HEK293 (cell line): Measurements from ENCODE around the gene IPO13.

Source experiments
- HOXA7 ChIP-seq: sonication (generic); formaldehyde crosslinking; IDR thresholded peaks from 2 replicates; pipeline ENCODE4 v1.8.1; 2022; ENCODE audit warnings: missing genetic modification reagents, borderline replicate concordance
- KLF16 ChIP-seq: fragments of 450-650 bp; formaldehyde crosslinking; IDR thresholded peaks from 2 replicates; pipeline ENCODE4 v1.5.1; 2017; ENCODE audit warnings: missing biosample characterization, missing genetic modification characterization
- PRDM1 ChIP-seq: fragments of 450-650 bp; formaldehyde crosslinking; IDR thresholded peaks from 2 replicates; pipeline ENCODE4; 2016; ENCODE audit warnings: missing biosample characterization, missing genetic modification characterization
- SP2 ChIP-seq: fragments of 450-650 bp; formaldehyde crosslinking; IDR thresholded peaks from 2 replicates; pipeline ENCODE4 v1.5.1; 2016; ENCODE audit warnings: missing biosample characterization, missing genetic modification characterization
- SP3 ChIP-seq: fragments of 450-650 bp; formaldehyde crosslinking; IDR thresholded peaks from 2 replicates; pipeline ENCODE4 v1.5.1; 2016; ENCODE audit warnings: missing biosample characterization, missing genetic modification characterization
- ZEB2 ChIP-seq: fragments of 450-650 bp; formaldehyde crosslinking; IDR thresholded peaks from 2 replicates; pipeline ENCODE4 v1.5.1; 2016; ENCODE audit warnings: missing biosample characterization, missing genetic modification characterization
- ZFHX2 ChIP-seq: fragments of 450-650 bp; formaldehyde crosslinking; conservative IDR thresholded peaks from 2 replicates; pipeline ENCODE4 v1.5.1; 2016; ENCODE audit warnings: missing biosample characterization, missing genetic modification characterization
- ZNF274 ChIP-seq, 2 experiments: fragments of 200-500 bp in 1 of 2; fragments of 450-650 bp in 1 of 2; sonication (Bioruptor generic) in 1 of 2; formaldehyde crosslinking in 1 of 2; IDR thresholded peaks; 2 replicates each; pipeline versions ENCODE4 v1.5.1 to v1.6.1; 2014 to 2016; ENCODE audit warnings: borderline replicate concordance in 1 of 2, inconsistent platforms in 1 of 2, low read length in 1 of 2, missing biosample characterization in 1 of 2, missing genetic modification characterization in 1 of 2
- ZNF48 ChIP-seq: fragments of 450-650 bp; formaldehyde crosslinking; IDR thresholded peaks from 2 replicates; pipeline ENCODE4 v1.5.1; 2016; ENCODE audit warnings: missing biosample characterization, missing genetic modification characterization
- ZNF529 ChIP-seq: fragments of 450-650 bp; formaldehyde crosslinking; IDR thresholded peaks from 2 replicates; pipeline ENCODE4 v1.5.1; 2017; ENCODE audit warnings: missing genetic modification characterization, missing biosample characterization; ENCODE audit not compliant: insufficient replicate concordance
- ZNF548 ChIP-seq: fragments of 450-650 bp; formaldehyde crosslinking; IDR thresholded peaks from 2 replicates; pipeline ENCODE4 v1.5.1; 2016; ENCODE audit warnings: missing biosample characterization, missing genetic modification characterization
- ZNF561 ChIP-seq: fragments of 450-650 bp; IDR thresholded peaks from 2 replicates; pipeline ENCODE4 v1.5.1; 2018; ENCODE audit warnings: missing biosample characterization, missing genetic modification characterization, borderline replicate concordance
- ZNF596 ChIP-seq: fragments of 450-650 bp; IDR thresholded peaks from 2 replicates; pipeline ENCODE4 v1.5.0; 2018; ENCODE audit warnings: missing biosample characterization, mild to moderate bottlenecking, missing genetic modification characterization, moderate library complexity
- ZNF610 ChIP-seq: fragments of 450-650 bp; formaldehyde crosslinking; IDR thresholded peaks from 2 replicates; pipeline ENCODE4 v1.5.1; 2016; ENCODE audit warnings: missing biosample characterization, missing genetic modification characterization, borderline replicate concordance
- ZNF707 ChIP-seq: fragments of 450-650 bp; formaldehyde crosslinking; IDR thresholded peaks from 2 replicates; pipeline ENCODE4 v1.5.1; 2016; ENCODE audit warnings: missing biosample characterization, missing genetic modification characterization
- TF ChIP-seq, protein P1 (sequence below): fragments of 450-650 bp; formaldehyde crosslinking; IDR thresholded peaks from 2 replicates; pipeline ENCODE4 v1.5.1; 2017; ENCODE audit warnings: missing biosample characterization, missing genetic modification characterization
- TF ChIP-seq, protein P2 (sequence below): fragments of 450-650 bp; IDR thresholded peaks from 2 replicates; pipeline ENCODE4 v1.5.1; 2018; ENCODE audit warnings: missing biosample characterization, missing genetic modification characterization
- TF ChIP-seq, protein P3 (sequence below): fragments of 450-650 bp; formaldehyde crosslinking; IDR thresholded peaks from 2 replicates; pipeline ENCODE4 v1.5.1; 2016; ENCODE audit warnings: missing biosample characterization, missing genetic modification characterization
- TF ChIP-seq, protein P4 (sequence below): fragments of 450-650 bp; formaldehyde crosslinking; IDR thresholded peaks from 2 replicates; pipeline ENCODE4 v1.5.1; 2016; ENCODE audit warnings: missing biosample characterization, missing genetic modification characterization, borderline replicate concordance

The IPO13 gene

DNA sequence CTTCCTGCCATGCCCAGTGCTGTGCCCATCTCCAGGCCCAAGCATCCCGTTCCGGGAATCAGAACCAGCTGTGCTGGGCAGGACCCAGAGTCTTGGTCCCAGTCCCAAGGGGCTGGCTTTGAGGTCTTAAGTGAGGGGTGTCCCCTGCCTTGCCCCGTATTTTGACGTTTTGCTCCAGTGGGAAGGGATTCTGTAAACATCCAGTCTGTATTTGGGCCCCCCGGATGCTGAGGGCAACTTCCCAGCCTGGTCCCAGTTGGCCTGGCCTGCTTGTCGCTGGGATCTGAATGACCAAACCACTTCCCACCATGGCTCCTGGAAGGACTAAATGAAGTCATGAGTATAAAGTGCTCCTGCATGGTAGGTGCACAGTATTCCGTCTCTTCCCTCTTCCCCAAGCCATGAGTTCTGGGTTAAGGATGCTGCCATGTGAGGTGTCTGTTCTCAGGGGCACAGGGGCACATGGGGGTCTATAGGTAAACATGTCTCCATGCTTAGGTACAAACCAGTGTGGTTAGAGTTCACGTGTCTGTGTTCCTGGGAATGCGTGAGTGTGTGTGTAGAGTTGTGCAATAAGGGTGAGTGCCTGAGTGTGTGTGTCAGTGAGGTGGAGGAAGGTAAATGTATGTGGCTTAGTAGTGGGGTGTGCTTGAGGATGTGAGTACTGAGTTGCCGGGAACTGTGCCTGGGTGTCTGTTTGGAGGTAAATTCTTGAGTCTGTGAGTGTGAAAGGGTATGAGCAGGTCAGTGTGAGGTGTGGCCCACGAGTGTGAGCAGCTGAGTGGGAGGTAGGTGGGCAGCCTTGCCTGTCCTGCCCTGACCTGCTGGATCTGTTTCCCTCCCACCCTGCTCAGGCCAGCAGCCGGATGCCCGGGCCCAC is 33.7 kb downstream of the IPO13 start (continued):
- TF ChIP-seq ZFHX2 (tag by site-specific recombination) (peak; percentile 78), ZNF529 (no peak), ZNF274 (IDR thresholded peaks at IDR 0.05; ENCODE audit: low read length) (no peak), ZNF274 (tag by site-specific recombination; IDR thresholded peaks at IDR 0.05; ENCODE audit: borderline replicate concordance) (no peak), ZNF596 (no peak), SP2 (tag by site-specific recombination) (no peak), ZNF561 (tag by site-specific recombination) (no peak), ZNF707 (tag by site-specific recombination) (no peak), HOXA7 (no peak), KLF16 (tag by site-specific recombination) (no peak), ZEB2 (tag by site-specific recombination) (peak; percentile 27; the same call in 1 of the 2 replicates), ZNF610 (tag by site-specific recombination) (no peak), SP3 (tag by site-specific recombination) (no peak), ZNF548 (no peak), PRDM1 (tag by site-specific recombination) (no peak), ZNF48 (tag by site-specific recombination) (no peak)
- TF ChIP-seq, protein P1, sequence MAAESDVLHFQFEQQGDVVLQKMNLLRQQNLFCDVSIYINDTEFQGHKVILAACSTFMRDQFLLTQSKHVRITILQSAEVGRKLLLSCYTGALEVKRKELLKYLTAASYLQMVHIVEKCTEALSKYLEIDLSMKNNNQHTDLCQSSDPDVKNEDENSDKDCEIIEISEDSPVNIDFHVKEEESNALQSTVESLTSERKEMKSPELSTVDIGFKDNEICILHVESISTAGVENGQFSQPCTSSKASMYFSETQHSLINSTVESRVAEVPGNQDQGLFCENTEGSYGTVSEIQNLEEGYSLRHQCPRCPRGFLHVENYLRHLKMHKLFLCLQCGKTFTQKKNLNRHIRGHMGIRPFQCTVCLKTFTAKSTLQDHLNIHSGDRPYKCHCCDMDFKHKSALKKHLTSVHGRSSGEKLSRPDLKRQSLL (tag by site-specific recombination): no peak
- TF ChIP-seq, protein P2, sequence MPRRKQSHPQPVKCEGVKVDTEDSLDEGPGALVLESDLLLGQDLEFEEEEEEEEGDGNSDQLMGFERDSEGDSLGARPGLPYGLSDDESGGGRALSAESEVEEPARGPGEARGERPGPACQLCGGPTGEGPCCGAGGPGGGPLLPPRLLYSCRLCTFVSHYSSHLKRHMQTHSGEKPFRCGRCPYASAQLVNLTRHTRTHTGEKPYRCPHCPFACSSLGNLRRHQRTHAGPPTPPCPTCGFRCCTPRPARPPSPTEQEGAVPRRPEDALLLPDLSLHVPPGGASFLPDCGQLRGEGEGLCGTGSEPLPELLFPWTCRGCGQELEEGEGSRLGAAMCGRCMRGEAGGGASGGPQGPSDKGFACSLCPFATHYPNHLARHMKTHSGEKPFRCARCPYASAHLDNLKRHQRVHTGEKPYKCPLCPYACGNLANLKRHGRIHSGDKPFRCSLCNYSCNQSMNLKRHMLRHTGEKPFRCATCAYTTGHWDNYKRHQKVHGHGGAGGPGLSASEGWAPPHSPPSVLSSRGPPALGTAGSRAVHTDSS (tag by site-specific recombination): no peak
- TF ChIP-seq, protein P3, sequence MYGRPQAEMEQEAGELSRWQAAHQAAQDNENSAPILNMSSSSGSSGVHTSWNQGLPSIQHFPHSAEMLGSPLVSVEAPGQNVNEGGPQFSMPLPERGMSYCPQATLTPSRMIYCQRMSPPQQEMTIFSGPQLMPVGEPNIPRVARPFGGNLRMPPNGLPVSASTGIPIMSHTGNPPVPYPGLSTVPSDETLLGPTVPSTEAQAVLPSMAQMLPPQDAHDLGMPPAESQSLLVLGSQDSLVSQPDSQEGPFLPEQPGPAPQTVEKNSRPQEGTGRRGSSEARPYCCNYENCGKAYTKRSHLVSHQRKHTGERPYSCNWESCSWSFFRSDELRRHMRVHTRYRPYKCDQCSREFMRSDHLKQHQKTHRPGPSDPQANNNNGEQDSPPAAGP (tag by site-specific recombination): no peak
- TF ChIP-seq, protein P4, sequence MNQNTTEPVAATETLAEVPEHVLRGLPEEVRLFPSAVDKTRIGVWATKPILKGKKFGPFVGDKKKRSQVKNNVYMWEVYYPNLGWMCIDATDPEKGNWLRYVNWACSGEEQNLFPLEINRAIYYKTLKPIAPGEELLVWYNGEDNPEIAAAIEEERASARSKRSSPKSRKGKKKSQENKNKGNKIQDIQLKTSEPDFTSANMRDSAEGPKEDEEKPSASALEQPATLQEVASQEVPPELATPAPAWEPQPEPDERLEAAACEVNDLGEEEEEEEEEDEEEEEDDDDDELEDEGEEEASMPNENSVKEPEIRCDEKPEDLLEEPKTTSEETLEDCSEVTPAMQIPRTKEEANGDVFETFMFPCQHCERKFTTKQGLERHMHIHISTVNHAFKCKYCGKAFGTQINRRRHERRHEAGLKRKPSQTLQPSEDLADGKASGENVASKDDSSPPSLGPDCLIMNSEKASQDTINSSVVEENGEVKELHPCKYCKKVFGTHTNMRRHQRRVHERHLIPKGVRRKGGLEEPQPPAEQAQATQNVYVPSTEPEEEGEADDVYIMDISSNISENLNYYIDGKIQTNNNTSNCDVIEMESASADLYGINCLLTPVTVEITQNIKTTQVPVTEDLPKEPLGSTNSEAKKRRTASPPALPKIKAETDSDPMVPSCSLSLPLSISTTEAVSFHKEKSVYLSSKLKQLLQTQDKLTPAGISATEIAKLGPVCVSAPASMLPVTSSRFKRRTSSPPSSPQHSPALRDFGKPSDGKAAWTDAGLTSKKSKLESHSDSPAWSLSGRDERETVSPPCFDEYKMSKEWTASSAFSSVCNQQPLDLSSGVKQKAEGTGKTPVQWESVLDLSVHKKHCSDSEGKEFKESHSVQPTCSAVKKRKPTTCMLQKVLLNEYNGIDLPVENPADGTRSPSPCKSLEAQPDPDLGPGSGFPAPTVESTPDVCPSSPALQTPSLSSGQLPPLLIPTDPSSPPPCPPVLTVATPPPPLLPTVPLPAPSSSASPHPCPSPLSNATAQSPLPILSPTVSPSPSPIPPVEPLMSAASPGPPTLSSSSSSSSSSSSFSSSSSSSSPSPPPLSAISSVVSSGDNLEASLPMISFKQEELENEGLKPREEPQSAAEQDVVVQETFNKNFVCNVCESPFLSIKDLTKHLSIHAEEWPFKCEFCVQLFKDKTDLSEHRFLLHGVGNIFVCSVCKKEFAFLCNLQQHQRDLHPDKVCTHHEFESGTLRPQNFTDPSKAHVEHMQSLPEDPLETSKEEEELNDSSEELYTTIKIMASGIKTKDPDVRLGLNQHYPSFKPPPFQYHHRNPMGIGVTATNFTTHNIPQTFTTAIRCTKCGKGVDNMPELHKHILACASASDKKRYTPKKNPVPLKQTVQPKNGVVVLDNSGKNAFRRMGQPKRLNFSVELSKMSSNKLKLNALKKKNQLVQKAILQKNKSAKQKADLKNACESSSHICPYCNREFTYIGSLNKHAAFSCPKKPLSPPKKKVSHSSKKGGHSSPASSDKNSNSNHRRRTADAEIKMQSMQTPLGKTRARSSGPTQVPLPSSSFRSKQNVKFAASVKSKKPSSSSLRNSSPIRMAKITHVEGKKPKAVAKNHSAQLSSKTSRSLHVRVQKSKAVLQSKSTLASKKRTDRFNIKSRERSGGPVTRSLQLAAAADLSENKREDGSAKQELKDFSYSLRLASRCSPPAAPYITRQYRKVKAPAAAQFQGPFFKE (tag by site-specific recombination): no peak
